SK-N-SH (cell line): ENCODE results near the gene CYP11A1. TPM values are rescaled to one million over a fixed set of nuclear protein-coding genes. Genes with fewer than 3 reads are reported as not detected.

Source experiments
- CTCF ChIA-PET: fragments of 300-600, 350-600 bp; formaldehyde crosslinking; extraction: SDS; loops from one replicate; lab custom pipeline; 2021; lab: Yijun Ruan, JAX
- POLR2A ChIA-PET: fragments of 350-600 bp; sonication (Branson Sonifier 250); formaldehyde crosslinking; extraction: SDS; loops from one replicate; lab custom pipeline; 2020; ENCODE audit warnings: antibody characterized with exemption, inconsistent platforms; lab: Yijun Ruan, JAX
- DNase-seq: peaks from one replicate; pipeline ENCODE4 v3.0.0; 2012
- H2AFZ ChIP-seq: fragments of 200-600 bp; sonication (generic); 2 replicates; pipeline ENCODE4 v1.8.1; 2016; ENCODE audit warnings: antibody characterized with exemption, mild to moderate bottlenecking, low read depth
- H3F3A ChIP-seq: fragments of 200-600 bp; sonication (generic); replicated peaks from 2 replicates; pipeline ENCODE3; 2016; ENCODE audit warnings: antibody characterized with exemption, mild to moderate bottlenecking; ENCODE audit not compliant: insufficient read depth
- H3K27ac ChIP-seq, 2 experiments: fragments of 200-500 bp in 1 of 2; fragments of 200-600 bp in 1 of 2; sonication (Bioruptor generic) in 1 of 2; sonication (generic), shearing (Covaris generic) in 1 of 2; 2 replicates each; pipeline versions ENCODE4 v1.5.1 to v1.6.1; 2014 to 2016; ENCODE audit warnings: low read depth in 2 of 2, inconsistent platforms in 1 of 2, low read length in 1 of 2, mild to moderate bottlenecking in 1 of 2, mixed read lengths in 1 of 2
- H3K27me3 ChIP-seq: fragments of 200-600 bp; sonication (generic), shearing (Covaris generic); 2 replicates; pipeline ENCODE4 v1.6.1; 2016; ENCODE audit warnings: mixed run types; ENCODE audit not compliant: insufficient read depth
- H3K36me3 ChIP-seq, 2 experiments: fragments of 200-500 bp in 1 of 2; fragments of 200-600 bp in 1 of 2; sonication (Bioruptor generic) in 1 of 2; sonication (generic) in 1 of 2; replicated peaks in 1 of 2; 2 replicates each; pipeline versions ENCODE3 to v1.5.1; 2014 to 2016; ENCODE audit warnings: low read length in 1 of 2, mild to moderate bottlenecking in 1 of 2; ENCODE audit not compliant: insufficient read depth in 2 of 2, control insufficient read depth in 1 of 2
- H3K4me1 ChIP-seq, 2 experiments: fragments of 200-500 bp in 1 of 2; fragments of 200-600 bp in 1 of 2; sonication (Bioruptor generic) in 1 of 2; sonication (generic), shearing (Covaris generic) in 1 of 2; 2 replicates each; pipeline versions ENCODE4 v1.5.1 to v1.6.1; 2014 to 2016; ENCODE audit warnings: low read depth in 1 of 2, low read length in 1 of 2, mixed run types in 1 of 2; ENCODE audit not compliant: insufficient read depth in 2 of 2, control insufficient read depth in 1 of 2
- H3K4me2 ChIP-seq: fragments of 200-600 bp; sonication (generic), shearing (Covaris generic); 2 replicates; pipeline ENCODE4 v1.6.1; 2017; ENCODE audit warnings: mixed run types
- H3K4me3 ChIP-seq, 2 experiments: fragments of 200-500 bp in 1 of 2; fragments of 200-600 bp in 1 of 2; sonication (Bioruptor generic) in 1 of 2; sonication (generic), shearing (Covaris generic) in 1 of 2; 2 replicates each; pipeline versions ENCODE4 v1.5.1 to v1.8.1; 2014 to 2016; ENCODE audit warnings: low read depth in 2 of 2, inconsistent platforms in 1 of 2, low read length in 1 of 2, mild to moderate bottlenecking in 1 of 2, mixed read lengths in 1 of 2, moderate library complexity in 1 of 2
- H3K79me2 ChIP-seq: fragments of 200-600 bp; sonication (generic); 2 replicates; pipeline ENCODE4 v1.8.1; 2017; ENCODE audit warnings: mild to moderate bottlenecking; ENCODE audit not compliant: insufficient read depth
- H3K9ac ChIP-seq: fragments of 200-600 bp; sonication (generic); 2 replicates; pipeline ENCODE4 v1.6.1; 2017; ENCODE audit warnings: mixed run types
- H3K9me2 ChIP-seq: fragments of 200-600 bp; sonication (generic); 2 replicates; pipeline ENCODE4 v1.6.1; 2017; ENCODE audit warnings: mixed run types
- H3K9me3 ChIP-seq: fragments of 200-600 bp; sonication (generic); 2 replicates; pipeline ENCODE4 v1.6.1; 2017; ENCODE audit warnings: mixed run types, mild to moderate bottlenecking, moderate library complexity
- H4K20me1 ChIP-seq: fragments of 200-600 bp; sonication (generic); 2 replicates; pipeline ENCODE4 v1.6.1; 2017; ENCODE audit warnings: mild to moderate bottlenecking, mixed run types; ENCODE audit not compliant: insufficient read depth
- CHD2 ChIP-seq: fragments of 150-350 bp; IDR thresholded peaks from 2 replicates; pipeline ENCODE4 v1.6.1; 2018; ENCODE audit warnings: low read length; ENCODE audit not compliant: partially characterized antibody
- EP300 ChIP-seq, 2 experiments: IDR thresholded peaks; 2 replicates each; pipeline versions ENCODE4 v1.4.0 to v1.6.1; 2012; ENCODE audit warnings: borderline replicate concordance in 1 of 2, low read depth in 1 of 2, low read length in 1 of 2
- FOSL2 ChIP-seq: IDR thresholded peaks from 2 replicates; pipeline ENCODE4 v1.4.0; 2012; ENCODE audit warnings: low read depth, mild to moderate bottlenecking, moderate library complexity, borderline replicate concordance
- GABPA ChIP-seq: IDR thresholded peaks from 2 replicates; pipeline ENCODE4 v1.4.0; 2012; ENCODE audit warnings: low read depth, mild to moderate bottlenecking
- NFIC ChIP-seq: IDR thresholded peaks from 2 replicates; pipeline ENCODE4 v1.4.0; 2012; ENCODE audit warnings: borderline replicate concordance
- NRF1 ChIP-seq: IDR thresholded peaks from 2 replicates; pipeline ENCODE4 v1.6.1; 2012; ENCODE audit warnings: low read depth, mild to moderate bottlenecking, low read length
- RXRA ChIP-seq: IDR thresholded peaks from 2 replicates; pipeline ENCODE4 v1.4.0; 2012; ENCODE audit warnings: low read depth, mild to moderate bottlenecking, borderline replicate concordance
- SIN3A ChIP-seq: IDR thresholded peaks from 2 replicates; pipeline ENCODE4 v1.6.1; 2012; ENCODE audit warnings: low read depth, mild to moderate bottlenecking, low read length, moderate library complexity, borderline replicate concordance
- WGBS: methylation state at CpG from one replicate; pipeline ENCODE4 v1.1.6; 2017; ENCODE audit warnings: low lambda C conversion rate; 5-methylcytosine and 5-hydroxymethylcytosine counted together
- polyA plus RNA-seq, 3 experiments: library from polyadenylated mRNA; depleted of rRNA; stranded (reverse); fragments of >200 nt; gene quantifications; 2 replicates each; pipeline ENCODE4 v1.2.3, GENCODE V29; 2012
- TF ChIP-seq, protein P1 (sequence below): IDR thresholded peaks from 2 replicates; pipeline ENCODE4 v1.6.1; 2012; ENCODE audit warnings: mild to moderate bottlenecking, low read depth, low read length, moderate library complexity

Gene CYP11A1
- polyA plus RNA-seq, 1 of the 3 experiments (the other 2 are of a cell fraction), result 0.08 TPM

DNA sequence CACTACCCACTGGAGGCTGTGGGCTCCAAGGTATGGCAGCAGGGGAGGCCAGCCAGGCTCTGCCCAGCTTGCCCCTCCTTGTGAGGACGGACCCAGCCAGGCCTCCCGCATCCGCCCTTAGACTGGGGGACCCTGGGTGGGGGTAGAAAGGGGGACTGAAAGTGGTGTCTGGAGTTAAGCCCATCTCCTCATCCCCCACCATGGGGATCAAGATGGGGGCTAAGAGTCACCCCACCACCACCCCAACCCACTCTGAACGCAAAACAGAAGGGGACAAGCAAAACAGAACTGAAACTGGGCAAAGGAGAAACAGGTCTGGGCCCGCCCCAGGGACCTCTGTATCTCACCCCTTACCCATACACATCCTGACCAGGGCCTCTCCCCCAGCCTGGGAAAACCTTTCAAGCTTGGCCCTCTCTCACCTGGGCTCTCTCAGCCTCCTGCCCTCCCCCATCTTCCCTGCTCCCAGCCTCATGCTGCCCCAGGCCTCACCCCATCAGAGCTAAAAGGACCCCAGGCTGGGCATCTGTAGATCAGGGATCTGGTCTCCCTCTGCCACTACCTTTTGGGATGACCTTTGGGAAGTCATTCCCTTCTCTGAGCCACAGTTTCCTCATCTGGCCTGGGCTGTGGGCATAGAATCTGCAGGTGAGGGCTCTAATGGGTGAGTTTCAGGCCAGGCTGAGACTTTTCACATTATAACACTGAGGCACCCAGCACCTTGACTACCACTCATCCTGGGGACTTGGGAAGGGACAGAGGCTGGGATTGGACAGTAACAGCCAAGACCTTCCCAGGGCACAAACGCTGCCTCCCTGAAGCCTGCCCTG, 30.0 kb upstream of the CYP11A1 start:
- DNase-seq, result no peak
- TF ChIP-seq CHD2 (no peak), NRF1 (no peak)
- H3K4me2 ChIP-seq, result no peak overlapping the region
- H3K4me1 ChIP-seq, result peaks cover 0 to 7% of the 10 kb centered on the region in 2 experiments; a peak in 2 of 4 replicates
- H3K36me3 ChIP-seq, result no peaks in the 10 kb centered on the region
- H3K9ac ChIP-seq, result no peak overlapping the region
- H3K4me3 ChIP-seq, result no peak overlapping the region
- ChIA-PET POLR2A (no interaction called here), CTCF (no interaction called here)
- no peaks in the 10 kb centered on the region for H4K20me1 ChIP-seq
- no peaks in the 10 kb centered on the region for H3K27me3 ChIP-seq
- H3K79me2 ChIP-seq, result no peaks in the 10 kb centered on the region
- H3K9me2 ChIP-seq, result no peaks in the 10 kb centered on the region
- no peak overlapping the region for H3K27ac ChIP-seq
- H3K9me3 ChIP-seq, result no peaks in the 10 kb centered on the region
- no peak overlapping the region for H2AFZ ChIP-seq
- WGBS, result 95% methylated on average over 3 of the region's 6 CpGs
- H3F3A ChIP-seq, result no peaks in the 10 kb centered on the region

DNA sequence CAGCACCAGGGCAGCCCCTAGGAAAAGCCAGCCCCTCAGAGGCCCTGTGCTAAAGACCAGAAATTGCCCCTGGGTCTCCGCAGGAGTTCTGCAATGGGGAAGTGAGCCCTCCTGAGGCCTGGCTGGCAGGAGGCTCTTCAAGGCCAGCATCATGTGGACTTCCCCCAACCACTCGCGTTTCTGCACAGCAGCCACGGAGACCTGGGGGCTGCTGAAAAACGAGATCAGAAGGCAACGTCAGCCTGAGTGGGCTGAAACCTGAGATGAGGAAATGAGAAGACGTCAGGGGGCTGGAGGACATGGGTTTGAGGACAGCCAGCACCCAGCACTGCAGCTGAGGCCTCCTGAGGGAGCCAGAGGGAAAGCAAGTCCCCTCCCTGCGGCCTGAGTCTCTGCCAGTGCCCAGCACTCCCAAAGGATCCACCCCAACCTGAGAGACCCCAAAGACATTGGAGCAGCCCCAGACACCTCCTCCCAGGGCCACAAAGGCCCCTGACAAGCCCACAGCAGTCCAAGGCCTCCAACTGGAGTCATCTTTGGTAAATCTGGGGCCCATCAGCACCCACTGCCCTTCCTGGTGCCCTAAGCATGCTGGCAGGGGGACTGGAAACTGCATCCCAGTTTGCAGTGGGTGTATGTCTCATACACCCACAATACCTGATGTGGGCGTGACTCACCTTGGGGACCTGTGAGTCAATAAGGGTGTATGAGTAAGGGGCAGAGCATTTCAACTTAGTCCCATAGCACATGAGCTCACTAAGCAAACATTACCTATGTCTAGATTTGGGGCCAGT, 29.2 kb upstream of the CYP11A1 start:
- Histone ChIP-seq H3K27me3 (no peaks in the 10 kb centered on the region), H3K9me3 (no peaks in the 10 kb centered on the region), H3K79me2 (no peaks in the 10 kb centered on the region), H3K9me2 (no peaks in the 10 kb centered on the region), H3K9ac (no peak overlapping the region), H3K4me1 (peaks cover 0 to 13% of the 10 kb centered on the region in 2 experiments; a peak in 2 of 4 replicates), H3K4me3 (no peak overlapping the region), H3K4me2 (0 out of 2 replicates have a peak overlapping the region, but pooled peaks have one; percentile 15), H2AFZ (no peak overlapping the region), H3F3A (no peaks in the 10 kb centered on the region), H3K36me3 (no peaks in the 10 kb centered on the region), H3K27ac (no peak overlapping the region), H4K20me1 (no peaks in the 10 kb centered on the region)
- ChIA-PET CTCF (interaction anchor here (1.1 kb wide), 1 partner anchor 14 kb away, joined by 4 read pairs; no protein-coding TSS in a partner anchor), POLR2A (no interaction called here)
- 66% methylated on average over 4 of the region's 9 CpGs for WGBS
- TF ChIP-seq EP300 (IDR thresholded peaks at IDR 0.05; ENCODE audit: borderline replicate concordance in 1 of 2, low read depth in 1 of 2, low read length in 1 of 2) (no peak), FOSL2 (peak; percentile 60; the same call in 1 of the 2 replicates), RXRA (no peak), SIN3A (no peak), GABPA (no peak), NFIC (no peak)
- TF ChIP-seq, protein P1, sequence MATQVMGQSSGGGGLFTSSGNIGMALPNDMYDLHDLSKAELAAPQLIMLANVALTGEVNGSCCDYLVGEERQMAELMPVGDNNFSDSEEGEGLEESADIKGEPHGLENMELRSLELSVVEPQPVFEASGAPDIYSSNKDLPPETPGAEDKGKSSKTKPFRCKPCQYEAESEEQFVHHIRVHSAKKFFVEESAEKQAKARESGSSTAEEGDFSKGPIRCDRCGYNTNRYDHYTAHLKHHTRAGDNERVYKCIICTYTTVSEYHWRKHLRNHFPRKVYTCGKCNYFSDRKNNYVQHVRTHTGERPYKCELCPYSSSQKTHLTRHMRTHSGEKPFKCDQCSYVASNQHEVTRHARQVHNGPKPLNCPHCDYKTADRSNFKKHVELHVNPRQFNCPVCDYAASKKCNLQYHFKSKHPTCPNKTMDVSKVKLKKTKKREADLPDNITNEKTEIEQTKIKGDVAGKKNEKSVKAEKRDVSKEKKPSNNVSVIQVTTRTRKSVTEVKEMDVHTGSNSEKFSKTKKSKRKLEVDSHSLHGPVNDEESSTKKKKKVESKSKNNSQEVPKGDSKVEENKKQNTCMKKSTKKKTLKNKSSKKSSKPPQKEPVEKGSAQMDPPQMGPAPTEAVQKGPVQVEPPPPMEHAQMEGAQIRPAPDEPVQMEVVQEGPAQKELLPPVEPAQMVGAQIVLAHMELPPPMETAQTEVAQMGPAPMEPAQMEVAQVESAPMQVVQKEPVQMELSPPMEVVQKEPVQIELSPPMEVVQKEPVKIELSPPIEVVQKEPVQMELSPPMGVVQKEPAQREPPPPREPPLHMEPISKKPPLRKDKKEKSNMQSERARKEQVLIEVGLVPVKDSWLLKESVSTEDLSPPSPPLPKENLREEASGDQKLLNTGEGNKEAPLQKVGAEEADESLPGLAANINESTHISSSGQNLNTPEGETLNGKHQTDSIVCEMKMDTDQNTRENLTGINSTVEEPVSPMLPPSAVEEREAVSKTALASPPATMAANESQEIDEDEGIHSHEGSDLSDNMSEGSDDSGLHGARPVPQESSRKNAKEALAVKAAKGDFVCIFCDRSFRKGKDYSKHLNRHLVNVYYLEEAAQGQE, result no peak
- no peak for DNase-seq
